Breast epithelium (tissue), 3 donors: ENCODE measurements around the gene GABRD.

Experiments used
- POLR2A ChIP-seq: fragments of 450-650 bp; IDR thresholded peaks from one replicate; pipeline ENCODE4 v1.6.1; 2016; ENCODE audit warnings: antibody characterized with exemption, mild to moderate bottlenecking, moderate library complexity
- POLR2AphosphoS5 ChIP-seq, 3 donors: sonication (generic); formaldehyde crosslinking; IDR thresholded peaks; one replicate each; pipeline ENCODE4 v1.6.1; 2017; ENCODE audit warnings: antibody characterized with exemption in 3 of 3
- TF ChIP-seq, protein P1 (sequence below), 3 donors: fragments of 450-650 bp; IDR thresholded peaks; one replicate each; pipeline ENCODE4 v1.5.1; 2016 to 2017; ENCODE audit warnings: antibody characterized with exemption in 3 of 3, mild to moderate bottlenecking in 3 of 3, moderate library complexity in 3 of 3

DNA sequence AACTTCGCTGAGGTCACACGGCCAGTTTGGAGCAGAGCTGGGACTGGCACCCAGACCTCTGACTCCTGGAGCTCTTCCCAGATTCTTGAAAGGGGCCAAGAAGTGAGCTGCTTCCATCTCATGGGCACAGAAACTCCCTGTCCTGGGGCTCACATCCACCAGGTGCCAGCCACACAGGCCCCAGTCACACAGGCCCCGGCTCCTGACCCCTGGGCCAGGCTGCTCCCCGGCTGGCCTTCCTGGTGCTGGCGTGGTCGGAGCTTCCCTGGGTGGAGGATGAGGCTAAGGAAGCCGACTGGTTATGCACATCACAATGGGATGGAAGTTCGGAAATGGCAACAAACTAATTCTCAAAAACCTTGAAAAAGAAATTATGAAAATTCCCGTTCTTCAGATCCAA lies 3.0 kb upstream of the GABRD start:
- TF ChIP-seq, protein P1, sequence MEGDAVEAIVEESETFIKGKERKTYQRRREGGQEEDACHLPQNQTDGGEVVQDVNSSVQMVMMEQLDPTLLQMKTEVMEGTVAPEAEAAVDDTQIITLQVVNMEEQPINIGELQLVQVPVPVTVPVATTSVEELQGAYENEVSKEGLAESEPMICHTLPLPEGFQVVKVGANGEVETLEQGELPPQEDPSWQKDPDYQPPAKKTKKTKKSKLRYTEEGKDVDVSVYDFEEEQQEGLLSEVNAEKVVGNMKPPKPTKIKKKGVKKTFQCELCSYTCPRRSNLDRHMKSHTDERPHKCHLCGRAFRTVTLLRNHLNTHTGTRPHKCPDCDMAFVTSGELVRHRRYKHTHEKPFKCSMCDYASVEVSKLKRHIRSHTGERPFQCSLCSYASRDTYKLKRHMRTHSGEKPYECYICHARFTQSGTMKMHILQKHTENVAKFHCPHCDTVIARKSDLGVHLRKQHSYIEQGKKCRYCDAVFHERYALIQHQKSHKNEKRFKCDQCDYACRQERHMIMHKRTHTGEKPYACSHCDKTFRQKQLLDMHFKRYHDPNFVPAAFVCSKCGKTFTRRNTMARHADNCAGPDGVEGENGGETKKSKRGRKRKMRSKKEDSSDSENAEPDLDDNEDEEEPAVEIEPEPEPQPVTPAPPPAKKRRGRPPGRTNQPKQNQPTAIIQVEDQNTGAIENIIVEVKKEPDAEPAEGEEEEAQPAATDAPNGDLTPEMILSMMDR (IDR thresholded peaks at IDR 0.05): no peak
- TF ChIP-seq POLR2AphosphoS5 (IDR thresholded peaks at IDR 0.05): no peak
- no peak for TF ChIP-seq POLR2A
